ENCODE data around the gene CCL25. TPM values are rescaled to one million over a fixed set of nuclear protein-coding genes. Genes with fewer than 3 reads are reported as not detected.

The CCL25 gene
- total RNA-seq, 1 donor from 2014 or later: not detected

GRCh38 chr19:8075158-8076074 lies 22.9 kb downstream of the CCL25 start:
- no peak overlapping the region for H3K4me3 ChIP-seq (ENCODE audit: low read depth, low read length)
- no peaks in the 10 kb centered on the region for H3K36me3 ChIP-seq (ENCODE audit: control insufficient read depth, insufficient read depth, low read length)
- TF ChIP-seq CTCF (IDR thresholded peaks at IDR 0.05; ENCODE audit: insufficient read depth, low read length, severe bottlenecking): no peak
- DNase-seq (ENCODE audit: low read depth): no peak
- no peaks in the 10 kb centered on the region for H3K27me3 ChIP-seq (ENCODE audit: control insufficient read depth, insufficient read depth, low read length)
- FAIRE-seq: peak; percentile 18

- FAIRE-seq: no peak
These were observed 27.4 kb downstream of the CCL25 start for GRCh38 chr19:8079988-8080387.

GRCh38 chr19:8080832-8081231 lies 28.3 kb downstream of the CCL25 start:
- TF ChIP-seq CTCF (IDR thresholded peaks at IDR 0.05; ENCODE audit: insufficient read depth, low read length, severe bottlenecking): no peak
- FAIRE-seq: no peak
- no peak for DNase-seq (ENCODE audit: low read depth)
- no peak overlapping the region for H3K4me3 ChIP-seq (ENCODE audit: low read depth, low read length)
- H3K27me3 ChIP-seq (ENCODE audit: control insufficient read depth, insufficient read depth, low read length): no peaks in the 10 kb centered on the region
- H3K36me3 ChIP-seq (ENCODE audit: control insufficient read depth, insufficient read depth, low read length): no peaks in the 10 kb centered on the region

More at GRCh38 chr19:8079988-8080387, 27.4 kb downstream of the CCL25 start:
- no peak for TF ChIP-seq CTCF (IDR thresholded peaks at IDR 0.05; ENCODE audit: insufficient read depth, low read length, severe bottlenecking)
- no peak for DNase-seq (ENCODE audit: low read depth)
- no peak overlapping the region for H3K4me3 ChIP-seq (ENCODE audit: low read depth, low read length)
- no peaks in the 10 kb centered on the region for H3K36me3 ChIP-seq (ENCODE audit: control insufficient read depth, insufficient read depth, low read length)
- no peaks in the 10 kb centered on the region for H3K27me3 ChIP-seq (ENCODE audit: control insufficient read depth, insufficient read depth, low read length)

- H3K4me3 ChIP-seq (ENCODE audit: low read depth, low read length): no peak overlapping the region
- no peak for TF ChIP-seq CTCF (IDR thresholded peaks at IDR 0.05; ENCODE audit: insufficient read depth, low read length, severe bottlenecking)
- FAIRE-seq: no peak
- no peaks in the 10 kb centered on the region for H3K27me3 ChIP-seq (ENCODE audit: control insufficient read depth, insufficient read depth, low read length)
- no peak for DNase-seq (ENCODE audit: low read depth)
- H3K36me3 ChIP-seq (ENCODE audit: control insufficient read depth, insufficient read depth, low read length): no peaks in the 10 kb centered on the region
These were observed 29.3 kb downstream of the CCL25 start for GRCh38 chr19:8081569-8082550.

GRCh38 chr19:8083141-8083540 lies 30.6 kb downstream of the CCL25 start:
- DNase-seq (ENCODE audit: low read depth): no peak
- Histone ChIP-seq H3K4me3 (ENCODE audit: low read depth, low read length) (no peak overlapping the region), H3K36me3 (ENCODE audit: control insufficient read depth, insufficient read depth, low read length) (no peaks in the 10 kb centered on the region), H3K27me3 (ENCODE audit: control insufficient read depth, insufficient read depth, low read length) (no peaks in the 10 kb centered on the region)
- no peak for TF ChIP-seq CTCF (IDR thresholded peaks at IDR 0.05; ENCODE audit: insufficient read depth, low read length, severe bottlenecking)
- no peak for FAIRE-seq

Data from bronchial epithelial cell (primary cell).